K562 (cell line): ENCODE measurements around the gene LMO7. TPM values are rescaled to one million over a fixed set of nuclear protein-coding genes. Genes with fewer than 3 reads are reported as not detected.

Experiments
- ATAC-seq: fragments of 200-7000 bp; cut with Tn5 transposase; 3 replicates; pipeline ENCODE4 v1.9.1; 2020; ENCODE audit warnings: moderate library complexity
- BruUV-seq: library from RNA; stranded (reverse); fragments of 400-500 nt; replicated peaks from 2 replicates; lab custom pipeline; 2021; lab: Mats Ljungman, UMichigan
- CTCF ChIA-PET: fragments of 300-600 bp; formaldehyde crosslinking; extraction: SDS; loops from one replicate; lab custom pipeline; 2021; ENCODE audit warnings: low intra/inter-chr PET ratio; lab: Yijun Ruan, JAX
- POLR2A ChIA-PET: fragments of 300-600, 350-650 bp; sonication (Branson Sonifier 250); formaldehyde crosslinking; extraction: SDS; loops from one replicate; lab custom pipeline; 2021; ENCODE audit warnings: antibody characterized with exemption, inconsistent platforms; lab: Yijun Ruan, JAX
- DNase-seq, 4 experiments: peaks; one replicate each; pipeline versions ENCODE4 v3.0.0 to v3.0.0-alpha.2; 2011 to 2018; ENCODE audit warnings: low spot score in 3 of 4, mixed read lengths in 3 of 4; ENCODE audit errors: extremely low read depth in 1 of 4
- FAIRE-seq: peaks from 2 replicates; lab custom pipeline; 2011; peaks lifted over from hg19 to GRCh38; lab: Jason Lieb, UNC
- H2AFZ ChIP-seq: 2 replicates; pipeline ENCODE4 v1.6.0; 2011; ENCODE audit warnings: low read depth, low read length, control low read depth, inconsistent platforms
- H3K27ac ChIP-seq: fragments of 200-600 bp; 3 replicates; pipeline ENCODE4 v1.8.0; 2011; ENCODE audit warnings: low read depth, mild to moderate bottlenecking, control low read depth, inconsistent platforms, low read length, moderate library complexity, mixed read lengths; ENCODE audit errors: extremely low read depth
- H3K27me3 ChIP-seq, 2 experiments: fragments of 300-600 bp in 1 of 2; 2 replicates in 1 of 2; 3 replicates in 1 of 2; pipeline versions ENCODE4 v1.6.0 to v1.8.0; 2011; ENCODE audit warnings: inconsistent platforms in 2 of 2, low read length in 2 of 2, mild to moderate bottlenecking in 1 of 2, mixed read lengths in 1 of 2, moderate library complexity in 1 of 2; ENCODE audit not compliant: control insufficient read depth in 2 of 2, insufficient read depth in 2 of 2
- H3K36me3 ChIP-seq: fragments of 300-600 bp; 3 replicates; pipeline ENCODE4 v1.8.0; 2011; ENCODE audit warnings: mild to moderate bottlenecking, low read length, inconsistent platforms; ENCODE audit not compliant: control insufficient read depth, insufficient read depth
- H3K4me1 ChIP-seq, 2 experiments: fragments of 200-600 bp in 1 of 2; replicated peaks in 1 of 2; 2 replicates in 1 of 2; 3 replicates in 1 of 2; pipeline versions ENCODE4 v1.5.1 to v1.8.0; 2011; ENCODE audit warnings: inconsistent platforms in 2 of 2, low read length in 2 of 2, mild to moderate bottlenecking in 1 of 2, mixed read lengths in 1 of 2, moderate library complexity in 1 of 2; ENCODE audit not compliant: control insufficient read depth in 2 of 2, insufficient read depth in 2 of 2
- H3K4me2 ChIP-seq: 2 replicates; pipeline ENCODE4 v1.6.1; 2011; ENCODE audit warnings: low read length, control low read depth, inconsistent platforms, mixed read lengths; ENCODE audit not compliant: insufficient read depth
- H3K4me3 ChIP-seq: fragments of 200-600 bp; sonication (generic), shearing (Covaris generic); 2 replicates; pipeline ENCODE4 v1.5.1; 2016; ENCODE audit warnings: control low read depth, inconsistent platforms
- H3K79me2 ChIP-seq: fragments of 200-600 bp; 3 replicates; pipeline ENCODE4 v1.8.0; 2011; ENCODE audit warnings: low read length, inconsistent platforms; ENCODE audit not compliant: control insufficient read depth, insufficient read depth
- H3K9ac ChIP-seq, 2 experiments: 2 replicates each; pipeline versions ENCODE4 v1.6.0 to v1.6.1; 2011; ENCODE audit warnings: low read depth in 2 of 2, low read length in 2 of 2, control low read depth in 1 of 2, inconsistent platforms in 1 of 2, mild to moderate bottlenecking in 1 of 2, mixed read lengths in 1 of 2; ENCODE audit not compliant: insufficient read depth in 1 of 2
- H3K9me1 ChIP-seq: one replicate; pipeline ENCODE4 v1.6.0; 2011; ENCODE audit warnings: inconsistent platforms, mild to moderate bottlenecking, low read length, moderate library complexity; ENCODE audit not compliant: control insufficient read depth, insufficient read depth
- H3K9me3 ChIP-seq: replicated peaks from 2 replicates; pipeline ENCODE4 v1.5.1; 2011; ENCODE audit warnings: low read depth, low read length, inconsistent platforms; ENCODE audit not compliant: control insufficient read depth, insufficient read depth
- H4K20me1 ChIP-seq: replicated peaks from 2 replicates; pipeline ENCODE4 v1.6.1; 2011; ENCODE audit warnings: low read length, inconsistent platforms, mixed read lengths; ENCODE audit not compliant: control insufficient read depth, insufficient read depth
- BCL6 ChIP-seq: fragments of 250-450 bp; sonication (Bioruptor Pico); IDR thresholded peaks from 2 replicates; pipeline ENCODE4 v1.4.0; 2020
- BCOR ChIP-seq: fragments of 450-650 bp; IDR thresholded peaks from 2 replicates; pipeline ENCODE4 v1.6.1; 2016
- CBX2 ChIP-seq: fragments of 200-600 bp; sonication (generic); IDR thresholded peaks from one replicate; pipeline ENCODE4 v1.6.1; 2012; ENCODE audit warnings: mild to moderate bottlenecking, low read length, inconsistent platforms; ENCODE audit not compliant: insufficient read depth, poor library complexity, severe bottlenecking
- GTF2F1 ChIP-seq: IDR thresholded peaks from 2 replicates; pipeline ENCODE4 v1.6.1; 2011; ENCODE audit warnings: low read depth, low read length, improper control_type of control experiment
- GTF3C2 ChIP-seq: IDR thresholded peaks from 3 replicates; pipeline ENCODE4 v1.6.1; 2011; ENCODE audit warnings: borderline replicate concordance, mild to moderate bottlenecking, moderate library complexity; ENCODE audit not compliant: insufficient read length; ENCODE audit errors: extremely low read depth
- IRF9 ChIP-seq: fragments of 450-650 bp; IDR thresholded peaks from 2 replicates; pipeline ENCODE4 v1.6.1; 2016; ENCODE audit warnings: missing biosample characterization, missing genetic modification characterization
- MAZ ChIP-seq, 2 experiments: fragments of 450-650 bp in 1 of 2; sonication (generic) in 1 of 2; formaldehyde crosslinking; IDR thresholded peaks in 1 of 2; conservative IDR thresholded peaks in 1 of 2; 2 replicates each; pipeline versions ENCODE4 v1.4.0 to v1.5.0; 2020; ENCODE audit warnings: mild to moderate bottlenecking in 1 of 2, missing genetic modification reagents in 1 of 2
- NCOA1 ChIP-seq: fragments of 450-650 bp; IDR thresholded peaks from 2 replicates; pipeline ENCODE4 v1.6.1; 2016; ENCODE audit warnings: low read depth
- RBM22 ChIP-seq: fragments of 200-400 bp; formaldehyde crosslinking; IDR thresholded peaks from 2 replicates; pipeline ENCODE4 v1.6.1; 2018; ENCODE audit warnings: low read length, low read depth; ENCODE audit not compliant: poor library complexity, severe bottlenecking
- SIRT6 ChIP-seq: IDR thresholded peaks from one replicate; pipeline ENCODE4 v1.6.1; 2012; ENCODE audit warnings: low read depth, mild to moderate bottlenecking, control low read depth, inconsistent platforms, low read length, moderate library complexity
- TFE3 ChIP-seq: fragments of 450-650 bp; formaldehyde crosslinking; IDR thresholded peaks from 2 replicates; pipeline ENCODE4 v1.4.0; 2020; ENCODE audit warnings: mild to moderate bottlenecking, mixed read lengths
- ZFP1 ChIP-seq: fragments of 450-650 bp; formaldehyde crosslinking; IDR thresholded peaks from 2 replicates; pipeline ENCODE4 v1.4.0; 2020; ENCODE audit warnings: mild to moderate bottlenecking, mixed read lengths
- ZNF408 ChIP-seq: fragments of 250-450 bp; sonication (Bioruptor Pico); IDR thresholded peaks from 2 replicates; pipeline ENCODE4 v1.4.0; 2020; ENCODE audit warnings: low read depth, mild to moderate bottlenecking, moderate library complexity
- ZNF696 ChIP-seq: fragments of 250-450 bp; sonication (Bioruptor Pico); conservative IDR thresholded peaks from 2 replicates; pipeline ENCODE4 v1.4.0; 2020; ENCODE audit warnings: mild to moderate bottlenecking, moderate library complexity
- WGBS: fragments of 100-300 bp; shearing (Covaris generic); methylation state at CpG from one replicate; pipeline ENCODE4 v1.1.6; 2016; ENCODE audit warnings: low coverage, mixed read lengths; ENCODE audit not compliant: insufficient coverage; ENCODE audit errors: missing lambda C conversion rate; 5-methylcytosine and 5-hydroxymethylcytosine counted together
- in situ Hi-C: fragments of 300-500 bp; cut with MboI; formaldehyde crosslinking; loops from 4 replicates; pipeline ENCODE4 v1.15.0; 2018; ENCODE audit warnings: inconsistent platforms, mixed read lengths
- intact Hi-C: fragments of 100-400 bp; cut with micrococcal nuclease; formaldehyde crosslinking; loops from 2 replicates; pipeline ENCODE4 v1.14.2; 2022
- polyA plus RNA-seq, 8 experiments: library from polyadenylated mRNA; depleted of rRNA in 4 of 8; stranded (reverse) in 5 of 8; unstranded in 3 of 8; fragments of >200 nt; fragmentation: Nextera tagmentation in 2 of 8; fragmentation: Illumina TruSeq in 1 of 8; extraction: Ambion mirVana in 2 of 8; extraction: Trizol in 1 of 8; gene quantifications; 2 replicates each; pipeline versions ENCODE4 v1.2.1 to v1.2.3, GENCODE V29; 2011 to 2014; ENCODE audit warnings: inconsistent platforms in 1 of 8, missing spikeins in 1 of 8
- total RNA-seq, 7 experiments: library from RNA; depleted of rRNA in 6 of 7; stranded (reverse); fragments of >200 nt in 6 of 7; fragmentation: Illumina TruSeq in 2 of 7; extraction: Trizol in 2 of 7; gene quantifications; 2 replicates each; pipeline versions ENCODE4 v1.2.1 to v1.2.3, GENCODE V29; 2011 to 2021; ENCODE audit warnings: low replicate concordance in 1 of 7

Gene LMO7
- total and polyA plus RNA-seq, 9 of the 15 experiments (the other 6 are each of a cell fraction or from before 2014, with no cell fraction given): 0.42 to 4.3 (median 1.7) TPM

GRCh38 chr13:75660694-75661093 lies 24.6 kb downstream of the LMO7 start (continued):
- TF ChIP-seq GTF3C2: no peak
- no peak for TF ChIP-seq NCOA1
- TF ChIP-seq BCOR: no peak
- no peak for TF ChIP-seq BCL6 (CRISPR knock-in tag)
- TF ChIP-seq, all 486 proteins: peak for 0

GRCh38 chr13:75661443-75661842 lies 25.3 kb downstream of the LMO7 start:
- TF ChIP-seq GTF2F1 (no peak), ZNF696 (no peak), MAZ (CRISPR knock-in tag; conservative IDR thresholded peaks at IDR 0.05 in 1 of 2, IDR thresholded peaks at IDR 0.05 in 1 of 2) (no peak), IRF9 (tag) (no peak), ZFP1 (CRISPR knock-in tag) (no peak), SIRT6 (no peak), CBX2 (no peak), ZNF408 (CRISPR knock-in tag) (no peak), RBM22 (no peak), TFE3 (no peak)
- DNase-seq (no peak), FAIRE-seq (no peak), ATAC-seq (0 out of 3 replicates have a peak, but pooled peaks have one; percentile 47)
- in situ Hi-C loops (no loop called here), intact Hi-C loops (loop anchor here (10.0 kb wide), 1 partner anchor 177 kb away; the partner anchor contains the start of gene TBC1D4)
- H3K4me1 ChIP-seq: no peaks in the 10 kb centered on the region
- H3K4me3 ChIP-seq: no peak overlapping the region
- no peak overlapping the region for H2AFZ ChIP-seq
- H3K9ac ChIP-seq: no peak overlapping the region
- H3K9me1 ChIP-seq: no peaks in the 10 kb centered on the region
- H3K4me2 ChIP-seq: no peak overlapping the region
- ChIA-PET POLR2A (no interaction called here), CTCF (no interaction called here)
- H3K36me3 ChIP-seq: no peaks in the 10 kb centered on the region
- no peaks in the 10 kb centered on the region for H3K9me3 ChIP-seq
- H3K27me3 ChIP-seq: no peaks in the 10 kb centered on the region
- H3K79me2 ChIP-seq: no peaks in the 10 kb centered on the region
- BruUV-seq: no TSS peak
- H3K27ac ChIP-seq: no peak overlapping the region
- 40% methylated on average over 2 of the region's 4 CpGs for WGBS
- no peaks in the 10 kb centered on the region for H4K20me1 ChIP-seq
